ENCODE results near the gene GLIPR1. TPM values are rescaled to one million over a fixed set of nuclear protein-coding genes. Genes with fewer than 3 reads are reported as not detected.

GLIPR1 gene
- total and polyA plus RNA-seq, 10 of the 15 experiments (the other 5 are each of a cell fraction or from before 2014, with no cell fraction given), result 18.2 to 62.6 (median 32.2) TPM

DNA sequence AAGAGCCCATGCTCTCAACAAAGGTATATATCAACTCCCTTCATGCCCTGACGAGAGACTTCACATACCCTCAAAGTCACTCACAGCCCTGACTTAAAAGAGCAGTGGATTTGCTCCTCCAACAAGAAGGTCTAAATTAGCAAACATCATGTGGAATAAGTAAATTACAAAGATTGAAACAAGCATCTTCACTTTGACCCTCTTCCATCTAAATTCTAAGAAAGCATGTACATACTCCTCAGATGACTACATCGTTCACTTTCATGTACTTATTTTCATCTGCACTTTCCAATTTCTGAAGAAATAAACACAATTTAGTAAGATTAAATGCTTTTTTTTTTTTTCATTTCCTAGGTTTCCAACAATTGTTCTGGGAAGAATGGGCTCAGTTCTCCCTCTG lies 69.4 kb downstream of the GLIPR1 start:
- CTCF ChIA-PET, result interaction anchor here (0.6 to 1.1 kb wide), 2 partner anchors 10 to 487 kb away, joined by 3 to 5 read pairs; no protein-coding TSS in a partner anchor
- intact Hi-C loops (cut with micrococcal nuclease; ENCODE audit: unreplicated experiment), result no loop called here
- SMC1A ChIA-PET (ENCODE audit: uncharacterized antibody, unreplicated experiment), result interaction anchor here (1.0 kb wide), 1 partner anchor 40 kb away, joined by 3 read pairs; no protein-coding TSS in a partner anchor
- ATAC-seq (no peak), FAIRE-seq (no peak), DNase-seq (ENCODE audit: low read depth, low spot score) (no peak)
- Histone ChIP-seq H2AFZ (ENCODE audit: control insufficient read depth, low read depth, low read length) (no peak overlapping the region), H3K79me2 (ENCODE audit: control insufficient read depth, insufficient read depth, low read length) (no peaks in the 10 kb centered on the region), H3K27ac (ENCODE audit: control insufficient read depth, insufficient read depth) (no peak overlapping the region), H3K9me3 (replicated peaks; ENCODE audit: control insufficient read depth, insufficient read depth, low read length) (no peaks in the 10 kb centered on the region), H3K4me3 (no peak overlapping the region), H3K4me2 (ENCODE audit: control insufficient read depth, insufficient read depth) (no peak overlapping the region), H4K20me1 (ENCODE audit: control insufficient read depth, insufficient read depth) (no peaks in the 10 kb centered on the region), H3K4me1 (ENCODE audit: control insufficient read depth, insufficient read depth, low read length) (no peaks in the 10 kb centered on the region), H3K9ac (ENCODE audit: control insufficient read depth, insufficient read depth, low read length) (no peak overlapping the region), H3K36me3 (ENCODE audit: control insufficient read depth in 2 of 2, insufficient read depth in 2 of 2, low read length in 1 of 2) (no peaks in the 10 kb centered on the region), H3K27me3 (replicated peaks in 1 of 2; ENCODE audit: control insufficient read depth in 2 of 2, insufficient read depth in 2 of 2, low read length in 1 of 2) (no peaks in the 10 kb centered on the region)
- RAD21 ChIA-PET (ENCODE audit: unreplicated experiment), result no interaction called here
- no TSS peak for BruUV-seq (replicated peaks)
- WGBS (ENCODE audit: insufficient coverage, insufficient replicate concordance, low lambda C conversion rate, missing lambda C conversion rate), result 88% methylated on average over 2 of the region's 2 CpGs
- in situ Hi-C loops (cut with MboI), result no loop called here
- TF ChIP-seq ZSCAN29 (IDR thresholded peaks at IDR 0.05) (no peak), YBX1 (IDR thresholded peaks at IDR 0.05) (no peak), EP300 (IDR thresholded peaks at IDR 0.05; ENCODE audit: borderline replicate concordance in 1 of 2, control insufficient read depth in 1 of 2, low read depth in 2 of 2, low read length in 2 of 2) (no peak), JUNB (IDR thresholded peaks at IDR 0.05) (no peak), MXI1 (IDR thresholded peaks at IDR 0.05; ENCODE audit: low read depth, low read length) (no peak), MYB (IDR thresholded peaks at IDR 0.05; ENCODE audit: borderline replicate concordance, low read depth, low read length) (no peak), EZH2 (IDR thresholded peaks at IDR 0.05; ENCODE audit: borderline replicate concordance, control insufficient read depth, low read depth, low read length) (no peak), SP1 (IDR thresholded peaks at IDR 0.05; ENCODE audit: low read depth, low read length) (no peak), BRCA1 (IDR thresholded peaks at IDR 0.05; ENCODE audit: low read depth, low read length) (no peak), FOXM1 (IDR thresholded peaks at IDR 0.05; ENCODE audit: low read depth, low read length) (no peak), RAD51 (IDR thresholded peaks at IDR 0.05) (no peak), CBX5 (IDR thresholded peaks at IDR 0.05; ENCODE audit: low read depth) (no peak), NR2C1 (IDR thresholded peaks at IDR 0.05) (no peak), SMAD5 (IDR thresholded peaks at IDR 0.05; ENCODE audit: low read depth) (no peak), RAD21 (IDR thresholded peaks at IDR 0.05; ENCODE audit: insufficient read depth, low read depth, low read length) (no peak), ZNF24 (IDR thresholded peaks at IDR 0.05) (no peak)
- TF ChIP-seq, protein P1, sequence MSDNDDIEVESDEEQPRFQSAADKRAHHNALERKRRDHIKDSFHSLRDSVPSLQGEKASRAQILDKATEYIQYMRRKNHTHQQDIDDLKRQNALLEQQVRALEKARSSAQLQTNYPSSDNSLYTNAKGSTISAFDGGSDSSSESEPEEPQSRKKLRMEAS (IDR thresholded peaks at IDR 0.05; ENCODE audit: low read depth, low read length), result no peak
- TF ChIP-seq, protein P2, sequence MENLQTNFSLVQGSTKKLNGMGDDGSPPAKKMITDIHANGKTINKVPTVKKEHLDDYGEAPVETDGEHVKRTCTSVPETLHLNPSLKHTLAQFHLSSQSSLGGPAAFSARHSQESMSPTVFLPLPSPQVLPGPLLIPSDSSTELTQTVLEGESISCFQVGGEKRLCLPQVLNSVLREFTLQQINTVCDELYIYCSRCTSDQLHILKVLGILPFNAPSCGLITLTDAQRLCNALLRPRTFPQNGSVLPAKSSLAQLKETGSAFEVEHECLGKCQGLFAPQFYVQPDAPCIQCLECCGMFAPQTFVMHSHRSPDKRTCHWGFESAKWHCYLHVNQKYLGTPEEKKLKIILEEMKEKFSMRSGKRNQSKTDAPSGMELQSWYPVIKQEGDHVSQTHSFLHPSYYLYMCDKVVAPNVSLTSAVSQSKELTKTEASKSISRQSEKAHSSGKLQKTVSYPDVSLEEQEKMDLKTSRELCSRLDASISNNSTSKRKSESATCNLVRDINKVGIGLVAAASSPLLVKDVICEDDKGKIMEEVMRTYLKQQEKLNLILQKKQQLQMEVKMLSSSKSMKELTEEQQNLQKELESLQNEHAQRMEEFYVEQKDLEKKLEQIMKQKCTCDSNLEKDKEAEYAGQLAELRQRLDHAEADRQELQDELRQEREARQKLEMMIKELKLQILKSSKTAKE (IDR thresholded peaks at IDR 0.05; ENCODE audit: low read depth, poor library complexity, severe bottlenecking), result no peak
- POLR2A ChIA-PET, result interaction anchor here (0.6 kb wide), 1 partner anchor 428 kb away, joined by 5 read pairs; no protein-coding TSS in a partner anchor

All from GM12878 (cell line).